DMS114 treated with DMSO at 0.1 percent for 48 hours (cell line): Measurements from ENCODE around the gene AGER.
A peak's percentile ranks its signal among the peaks of the same experiment; 100 is the strongest.
"Not testable (repeated sequence)": the region's sequence is repeated elsewhere in the genome, so short reads cannot be mapped to it uniquely, and the experiment has no call there.

Experiments
- DNase-seq: peaks from one replicate; lab custom pipeline; 2025; ENCODE audit not compliant: unreplicated experiment; lab: John Stamatoyannopoulos, UW

AGER gene

GRCh38 chr6:32187725-32188380, 3.8 kb upstream of the AGER start:
- DNase-seq, result not testable (repeated sequence)

GRCh38 chr6:32187009-32187709, 3.1 kb upstream of the AGER start:
- no peak for DNase-seq

GRCh38 chr6:32186151-32186840, 2.2 kb upstream of the AGER start:
- DNase-seq, result not testable (repeated sequence)

- DNase-seq, result peak; percentile 77
These were observed 1.7 kb upstream of the AGER start for GRCh38 chr6:32185681-32186131.

- DNase-seq, result no peak
These were observed 470 bp downstream of the AGER start for GRCh38 chr6:32183483-32184083.

GRCh38 chr6:32183030-32183429, 1.0 kb downstream of the AGER start:
- no peak for DNase-seq

- DNase-seq, result no peak
These were observed 1.5 kb downstream of the AGER start for GRCh38 chr6:32182555-32182981.

- DNase-seq, result no peak
These were observed 2.0 kb downstream of the AGER start for GRCh38 chr6:32181915-32182529.

- DNase-seq, result no peak
These were observed 2.8 kb downstream of the AGER start for GRCh38 chr6:32181148-32181702.

GRCh38 chr6:32179766-32180405, 4.2 kb downstream of the AGER start:
- no peak for DNase-seq

GRCh38 chr6:32178547-32179440, 5.3 kb downstream of the AGER start:
- DNase-seq, result no peak

GRCh38 chr6:32177788-32178546, 6.1 kb downstream of the AGER start, which contains the start of gene RNF5:
RNF5 (plus strand) TSS chr6:32178405; CDS start chr6:32178512, 107 bp downstream.
- DNase-seq, result peak; percentile 100

- no peak for DNase-seq
These were observed 6.8 kb downstream of the AGER start for GRCh38 chr6:32177183-32177787.

GRCh38 chr6:32176476-32177182, 7.4 kb downstream of the AGER start:
- no peak for DNase-seq

- DNase-seq, result peak; percentile 96
These were observed 8.2 kb downstream of the AGER start, which contains the start of gene AGPAT1 for GRCh38 chr6:32175711-32176475. AGPAT1 (minus strand) TSS chr6:32176084; CDS start chr6:32171496, 4,588 bp downstream.

GRCh38 chr6:32175322-32175710, 8.7 kb downstream of the AGER start:
- no peak for DNase-seq

GRCh38 chr6:32174416-32174815, 9.6 kb downstream of the AGER start:
- DNase-seq, result no peak
